Measurements from ENCODE around the gene BCAR3. TPM values are rescaled to one million over a fixed set of nuclear protein-coding genes. Genes with fewer than 3 reads are reported as not detected.

The BCAR3 gene
- under 1 TPM; 0.74 to 0.82 TPM for total RNA-seq

GRCh38 chr1:93681101-93681988 lies at the start of gene BCAR3:
Gene BCAR3, minus strand, starts transcription at chr1:93681837. Its CDS starts 6,907 bp downstream, at chr1:93674930.
- ChIA-PET POLR2A (interaction anchor here (1.2 kb wide), 1 partner anchor 11 kb away, joined by 5 read pairs; no protein-coding TSS in a partner anchor), CTCF (interaction anchor here (0.7 to 2.6 kb wide), 6 partner anchors 12 to 134 kb away, joined by 4 to 15 read pairs (median 4); no protein-coding TSS in a partner anchor)
- Mint-ChIP-seq H3K4me1 (ENCODE audit: low read depth) (peaks cover 10% of the 10 kb centered on the region), H3K4me3 (peak within 1 kb of the TSS; percentile 78), H3K27ac (no peak within 1 kb of the TSS), H3K36me3 (no peaks in the 10 kb centered on the region), H3K27me3 (peaks cover 50% of the 10 kb centered on the region), H3K9me3 (no peaks in the 10 kb centered on the region)
- DNase-seq, result peak; percentile 39
- intact Hi-C loops (cut with micrococcal nuclease), result loop anchor here (2.0 kb wide), 1 partner anchor 27 kb away; no protein-coding TSS in a partner anchor

GRCh38 chr1:93730621-93731020 lies 49.0 kb upstream of the BCAR3 start:
- intact Hi-C loops (cut with micrococcal nuclease), result no loop called here
- no peak for DNase-seq
- no peaks in the 10 kb centered on the region for H3K4me1 Mint-ChIP-seq (ENCODE audit: low read depth)
- no peak overlapping the region for H3K27ac Mint-ChIP-seq
- no peaks in the 10 kb centered on the region for H3K36me3 Mint-ChIP-seq
- no peak overlapping the region for H3K4me3 Mint-ChIP-seq
- H3K9me3 Mint-ChIP-seq, result no peaks in the 10 kb centered on the region
- CTCF ChIA-PET, result no interaction called here
- no peaks in the 10 kb centered on the region for H3K27me3 Mint-ChIP-seq
- POLR2A ChIA-PET, result no interaction called here

- Mint-ChIP-seq H3K9me3 (no peaks in the 10 kb centered on the region), H3K36me3 (no peaks in the 10 kb centered on the region), H3K4me3 (no peak overlapping the region), H3K27me3 (no peaks in the 10 kb centered on the region), H3K4me1 (ENCODE audit: low read depth) (no peaks in the 10 kb centered on the region), H3K27ac (no peak overlapping the region)
- no peak for DNase-seq
- intact Hi-C loops (cut with micrococcal nuclease), result no loop called here
- CTCF ChIA-PET, result no interaction called here
- POLR2A ChIA-PET, result no interaction called here
These were observed 48.3 kb upstream of the BCAR3 start for GRCh38 chr1:93729906-93730305.

GRCh38 chr1:93729502-93729901 lies 47.9 kb upstream of the BCAR3 start:
- H3K4me3 Mint-ChIP-seq, result no peak overlapping the region
- ChIA-PET CTCF (interaction anchor here (0.6 kb wide), 1 partner anchor 115 kb away, joined by 3 read pairs; no protein-coding TSS in a partner anchor), POLR2A (no interaction called here)
- H3K4me1 Mint-ChIP-seq (ENCODE audit: low read depth), result no peaks in the 10 kb centered on the region
- H3K9me3 Mint-ChIP-seq, result no peaks in the 10 kb centered on the region
- DNase-seq, result no peak
- H3K36me3 Mint-ChIP-seq, result no peaks in the 10 kb centered on the region
- intact Hi-C loops (cut with micrococcal nuclease), result no loop called here
- no peaks in the 10 kb centered on the region for H3K27me3 Mint-ChIP-seq
- H3K27ac Mint-ChIP-seq, result no peak overlapping the region

DNA sequence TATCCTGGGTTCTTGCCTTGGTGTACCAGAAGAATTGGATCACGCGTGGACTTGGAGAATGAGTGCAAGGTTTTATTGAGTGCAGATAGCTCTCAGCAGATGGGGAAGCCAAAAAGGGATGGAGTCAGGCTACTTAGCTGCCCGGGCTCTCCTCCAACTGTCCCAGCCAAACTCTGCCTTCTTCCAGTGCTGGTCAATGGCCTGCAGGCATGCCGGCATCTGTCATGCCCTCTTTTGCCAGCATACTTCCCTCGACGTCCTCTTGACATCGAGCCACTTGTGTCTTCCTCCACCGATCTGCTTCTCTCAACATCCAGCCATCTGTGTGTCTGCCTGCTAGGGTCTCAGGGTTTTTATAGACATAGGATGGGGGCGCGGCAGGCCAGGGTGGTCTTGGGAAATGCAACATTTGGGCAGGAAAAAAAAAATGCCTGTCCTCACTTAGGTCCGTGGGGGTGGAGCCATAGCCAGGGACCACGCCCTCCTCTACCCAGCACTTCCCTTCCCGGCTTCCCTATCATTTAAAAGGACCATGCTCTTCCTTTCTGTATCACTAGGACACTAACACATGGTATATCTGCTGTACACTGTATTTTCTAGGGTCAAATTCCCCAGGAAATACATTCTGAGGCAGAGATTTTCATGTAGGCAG lies 47.0 kb upstream of the BCAR3 start:
- CTCF ChIA-PET, result no interaction called here
- Mint-ChIP-seq H3K36me3 (no peaks in the 10 kb centered on the region), H3K27ac (no peak overlapping the region), H3K9me3 (no peaks in the 10 kb centered on the region), H3K4me1 (ENCODE audit: low read depth) (no peaks in the 10 kb centered on the region), H3K4me3 (no peak overlapping the region), H3K27me3 (no peaks in the 10 kb centered on the region)
- intact Hi-C loops (cut with micrococcal nuclease), result no loop called here
- POLR2A ChIA-PET, result no interaction called here
- DNase-seq, result no peak

DNA sequence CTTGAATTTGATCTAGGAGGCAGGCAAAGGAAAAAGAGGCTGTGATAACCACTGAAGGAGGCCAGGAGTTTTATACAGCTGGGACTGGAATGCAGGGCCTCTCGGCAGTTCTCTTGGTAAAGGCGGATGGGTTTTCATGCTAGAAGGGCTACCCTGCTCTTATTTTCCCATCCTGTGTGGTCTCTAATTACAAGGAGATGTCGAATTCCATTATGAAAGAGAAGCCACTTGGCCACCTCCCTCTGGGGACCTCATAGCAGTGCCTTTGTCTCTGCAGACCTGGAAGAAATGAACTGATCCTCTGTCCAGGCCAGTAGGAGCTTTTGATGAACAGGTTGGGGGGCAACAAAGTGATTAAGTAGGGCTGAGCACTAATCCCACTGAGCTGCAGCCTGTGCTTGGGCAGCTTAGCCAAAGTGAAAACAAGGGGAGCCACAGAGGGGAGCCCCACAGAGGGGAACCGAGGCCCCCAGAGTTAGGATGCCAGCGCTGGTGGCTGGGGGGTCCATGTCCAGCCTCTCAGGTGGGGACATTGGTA lies 42.2 kb upstream of the BCAR3 start:
- no peaks in the 10 kb centered on the region for H3K36me3 Mint-ChIP-seq
- no peak overlapping the region for H3K4me3 Mint-ChIP-seq
- ChIA-PET CTCF (interaction anchor here (1.1 kb wide), 1 partner anchor 94 kb away, joined by 3 read pairs; no protein-coding TSS in a partner anchor), POLR2A (no interaction called here)
- no peak overlapping the region for H3K27ac Mint-ChIP-seq
- no peaks in the 10 kb centered on the region for H3K27me3 Mint-ChIP-seq
- H3K4me1 Mint-ChIP-seq (ENCODE audit: low read depth), result no peaks in the 10 kb centered on the region
- no peaks in the 10 kb centered on the region for H3K9me3 Mint-ChIP-seq
- intact Hi-C loops (cut with micrococcal nuclease), result no loop called here
- no peak for DNase-seq

DNA sequence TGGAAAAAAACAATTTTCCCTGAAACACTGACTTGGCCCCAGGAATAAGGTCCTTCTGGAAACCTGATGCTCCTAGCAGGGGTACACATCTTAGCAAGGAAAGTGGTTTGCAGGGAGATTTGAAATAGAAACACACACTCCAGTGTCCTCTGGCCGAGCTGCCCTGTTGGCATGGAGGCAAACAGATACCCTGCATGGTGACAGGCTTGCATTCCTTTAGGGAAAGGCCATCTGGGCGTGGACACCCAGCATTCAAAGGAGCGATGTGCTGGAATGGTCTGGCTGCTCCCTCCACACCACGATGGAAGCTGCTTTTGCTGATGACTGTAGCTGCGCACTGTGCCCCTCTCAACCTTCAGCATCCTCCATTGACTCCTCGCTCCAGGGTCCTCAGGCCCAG lies 41.5 kb upstream of the BCAR3 start:
- Mint-ChIP-seq H3K27ac (no peak overlapping the region), H3K36me3 (no peaks in the 10 kb centered on the region), H3K27me3 (no peaks in the 10 kb centered on the region), H3K4me3 (no peak overlapping the region), H3K9me3 (no peaks in the 10 kb centered on the region), H3K4me1 (ENCODE audit: low read depth) (no peaks in the 10 kb centered on the region)
- intact Hi-C loops (cut with micrococcal nuclease), result no loop called here
- no peak for DNase-seq
- CTCF ChIA-PET, result no interaction called here
- POLR2A ChIA-PET, result no interaction called here

DNA sequence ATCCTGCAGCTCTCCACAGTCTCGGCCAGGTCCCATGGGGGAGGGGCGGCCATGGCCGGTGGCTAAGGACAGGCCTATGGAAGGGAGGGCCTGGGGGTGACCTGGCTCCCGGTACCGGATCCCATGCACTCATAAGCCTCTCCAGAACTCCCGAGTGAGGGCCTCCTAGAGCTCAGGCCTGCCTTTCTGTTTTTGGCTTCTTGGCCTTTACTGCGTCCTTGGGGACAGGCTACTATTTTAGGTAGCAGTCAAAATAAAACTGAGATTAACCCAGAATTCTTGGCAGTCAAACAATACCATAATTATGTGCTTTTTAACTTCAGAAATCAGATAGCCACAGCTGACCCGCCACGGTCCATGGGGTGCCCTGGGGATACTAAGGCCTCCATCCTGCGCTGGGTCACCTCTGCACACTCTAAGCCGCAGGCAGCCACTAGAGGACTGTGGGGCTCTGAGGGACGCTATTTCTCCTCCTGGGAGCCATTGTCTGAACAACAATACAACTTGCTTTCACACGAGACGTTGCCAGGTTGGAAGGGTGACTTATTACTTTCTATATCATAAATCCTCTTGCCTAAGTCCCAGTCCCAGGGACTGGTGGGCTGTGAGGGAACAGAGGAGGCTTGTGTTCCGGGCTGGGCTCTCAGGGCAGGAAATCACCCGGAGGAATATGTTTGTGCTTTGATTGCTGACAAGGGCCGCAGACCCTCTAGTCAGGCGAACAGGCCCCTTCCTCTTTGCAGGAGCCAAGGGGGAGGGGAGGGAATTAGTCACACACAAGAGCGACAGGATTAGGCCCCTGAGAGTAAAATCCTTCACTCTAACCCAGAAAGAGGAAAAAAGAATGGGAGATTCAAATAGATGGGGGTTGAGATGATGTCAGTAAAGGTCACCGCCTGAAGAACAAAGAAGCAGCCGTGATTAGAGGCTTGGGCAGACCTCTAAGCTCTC lies 40.7 kb upstream of the BCAR3 start:
- H3K27me3 Mint-ChIP-seq, result no peaks in the 10 kb centered on the region
- DNase-seq, result no peak
- H3K4me3 Mint-ChIP-seq, result no peak overlapping the region

DNA sequence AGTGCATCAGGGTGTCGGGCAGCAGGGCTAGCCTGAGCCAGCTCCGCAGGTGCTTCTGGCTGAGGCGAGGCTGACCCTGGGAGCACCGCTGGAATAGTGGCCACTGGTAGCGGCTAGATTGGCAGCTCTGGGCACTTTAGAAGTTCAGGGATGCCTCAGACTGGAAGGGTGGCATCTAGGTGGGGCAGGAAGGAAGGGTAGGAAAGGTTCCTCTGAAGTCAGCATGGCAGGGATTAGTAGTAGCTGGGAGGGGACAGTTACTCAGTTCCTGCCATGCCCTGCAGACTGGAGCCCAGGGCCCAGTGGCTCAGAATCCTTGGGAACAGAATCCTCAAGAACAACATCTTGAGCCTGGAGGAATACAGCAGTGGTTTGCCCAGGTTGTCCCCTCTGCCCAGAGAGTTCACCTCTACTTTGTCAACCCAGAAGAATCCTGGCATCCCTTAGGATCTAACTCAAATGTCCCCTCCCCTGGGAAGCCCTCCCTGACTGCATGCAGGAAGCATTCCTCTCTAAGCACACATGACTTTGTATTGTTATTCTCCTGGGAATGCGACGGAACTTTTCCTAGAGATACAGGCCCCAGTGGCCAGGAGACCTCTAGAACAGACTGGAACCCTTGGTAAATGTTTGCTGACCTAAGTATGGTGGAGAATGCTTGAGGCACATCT lies 39.5 kb upstream of the BCAR3 start:
- intact Hi-C loops (cut with micrococcal nuclease), result no loop called here
- DNase-seq, result no peak
- H3K36me3 Mint-ChIP-seq, result peaks cover 8% of the 10 kb centered on the region
- peaks cover 13% of the 10 kb centered on the region for H3K9me3 Mint-ChIP-seq
- CTCF ChIA-PET, result interaction anchor here (0.9 kb wide), 1 partner anchor 93 kb away, joined by 3 read pairs; no protein-coding TSS in a partner anchor
- POLR2A ChIA-PET, result no interaction called here
- H3K27me3 Mint-ChIP-seq, result no peaks in the 10 kb centered on the region
- H3K4me1 Mint-ChIP-seq (ENCODE audit: low read depth), result peaks cover 11% of the 10 kb centered on the region
- no peak overlapping the region for H3K27ac Mint-ChIP-seq
- H3K4me3 Mint-ChIP-seq, result no peak overlapping the region

More for the DNA sequence above, 40.7 kb upstream of the BCAR3 start:
- no peak overlapping the region for H3K27ac Mint-ChIP-seq
- ChIA-PET POLR2A (interaction anchor here (0.6 kb wide), 1 partner anchor 14 kb away, joined by 3 read pairs; no protein-coding TSS in a partner anchor), CTCF (interaction anchor here (0.9 kb wide), 1 partner anchor 92 kb away, joined by 3 read pairs; no protein-coding TSS in a partner anchor)
- peaks cover 3% of the 10 kb centered on the region for H3K36me3 Mint-ChIP-seq
- H3K9me3 Mint-ChIP-seq, result peaks cover 3% of the 10 kb centered on the region
- intact Hi-C loops (cut with micrococcal nuclease), result no loop called here
- H3K4me1 Mint-ChIP-seq (ENCODE audit: low read depth), result no peaks in the 10 kb centered on the region

GRCh38 chr1:93717640-93718039 lies 36.0 kb upstream of the BCAR3 start:
- ChIA-PET POLR2A (interaction anchor here (1.4 to 2.7 kb wide), 2 partner anchors 15 to 24 kb away, joined by 3 to 12 read pairs; no protein-coding TSS in a partner anchor), CTCF (no interaction called here)
- intact Hi-C loops (cut with micrococcal nuclease), result loop anchor here (5.0 kb wide), 1 partner anchor 130 kb away; no protein-coding TSS in a partner anchor
- Mint-ChIP-seq H3K36me3 (peaks cover 8% of the 10 kb centered on the region), H3K4me3 (no peak overlapping the region), H3K4me1 (ENCODE audit: low read depth) (peaks cover 34% of the 10 kb centered on the region), H3K27me3 (peaks cover 8% of the 10 kb centered on the region), H3K27ac (no peak overlapping the region), H3K9me3 (peaks cover 13% of the 10 kb centered on the region)
- no peak for DNase-seq

DNA sequence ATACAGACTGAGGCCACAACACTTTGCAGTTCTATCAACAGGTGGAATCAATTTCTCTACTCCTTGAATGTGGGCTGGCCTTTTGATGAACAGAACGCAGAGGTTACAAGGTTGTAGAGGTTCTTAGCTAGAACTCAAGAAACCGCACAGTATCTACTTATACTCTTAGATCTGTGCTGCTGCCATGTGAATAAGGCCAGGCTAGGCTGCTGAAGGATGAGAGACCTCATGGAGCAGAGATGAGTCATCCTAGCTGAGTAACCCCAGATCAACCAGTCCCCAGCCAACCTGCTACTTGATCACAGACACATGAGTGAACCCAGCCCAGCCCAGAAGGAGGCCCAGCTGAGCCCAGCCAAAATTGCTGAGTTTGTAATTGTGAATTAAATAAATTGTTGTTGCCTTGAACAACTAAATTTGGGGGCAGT lies 35.3 kb upstream of the BCAR3 start:
- intact Hi-C loops (cut with micrococcal nuclease), result loop anchor here (5.0 kb wide), 1 partner anchor 130 kb away; no protein-coding TSS in a partner anchor
- Mint-ChIP-seq H3K4me1 (ENCODE audit: low read depth) (peaks cover 40% of the 10 kb centered on the region), H3K9me3 (peaks cover 13% of the 10 kb centered on the region), H3K27me3 (peaks cover 11% of the 10 kb centered on the region), H3K27ac (no peak overlapping the region), H3K4me3 (no peak overlapping the region), H3K36me3 (peaks cover 8% of the 10 kb centered on the region)
- DNase-seq, result peak; percentile 60
- POLR2A ChIA-PET, result interaction anchor here (1.4 to 2.7 kb wide), 2 partner anchors 14 to 24 kb away, joined by 3 to 12 read pairs; no protein-coding TSS in a partner anchor
- CTCF ChIA-PET, result interaction anchor here (0.8 to 2.2 kb wide), 5 partner anchors 23 to 97 kb away, joined by 3 to 12 read pairs (median 3); no protein-coding TSS in a partner anchor

Measured in activated CD4-positive, alpha-beta memory T cell treated with anti-CD3 and anti-CD28 coated beads for 36 hours (primary cell).